ENCODE measurements around the gene LRRC8C. TPM values are rescaled to one million over a fixed set of nuclear protein-coding genes. Genes with fewer than 3 reads are reported as not detected.
"Not testable (repeated sequence)": the region's sequence is repeated elsewhere in the genome, so short reads cannot be mapped to it uniquely, and the experiment has no call there.

Gene LRRC8C
- total RNA-seq, 6 experiments from 2014 or later, result 0.53 to 2.0 (median 1.2) TPM

DNA sequence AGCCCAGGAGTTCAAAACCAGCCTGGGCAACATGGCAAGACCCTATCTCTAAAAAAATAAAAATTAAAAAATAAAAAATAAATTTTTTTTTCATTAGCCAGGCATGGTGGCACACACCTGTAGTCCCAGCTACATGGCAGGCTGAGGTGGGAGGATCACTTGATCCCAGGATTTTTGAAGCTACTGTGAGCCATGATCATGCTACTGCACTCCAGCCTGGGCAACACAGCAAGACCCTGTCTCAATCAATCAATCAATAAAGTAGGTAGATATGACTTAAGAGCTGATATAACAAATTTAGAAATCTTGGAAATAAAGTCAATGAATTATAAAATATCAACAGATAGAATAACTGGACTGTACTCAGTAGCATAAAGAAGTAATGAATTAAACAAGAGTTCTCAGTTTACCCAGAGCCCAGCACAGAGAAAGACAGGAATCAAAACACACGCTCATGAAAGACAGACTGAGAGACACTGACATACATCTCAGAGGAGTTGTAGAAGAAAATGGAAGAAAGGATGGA is 69.7 kb downstream of the LRRC8C start:
- no peaks in the 10 kb centered on the region for H3K4me1 ChIP-seq
- intact Hi-C loops (cut with DNase I), result no loop called here
- WGBS (ENCODE audit: insufficient coverage, low coverage, low lambda C conversion rate, missing lambda C conversion rate), result 100% methylated on average over 1 of the region's 1 CpG
- no peak for ATAC-seq
- no peak overlapping the region for H3K4me3 ChIP-seq
- no peaks in the 10 kb centered on the region for H3K9me3 ChIP-seq
- H3K27ac ChIP-seq, result no peak overlapping the region
- no peaks in the 10 kb centered on the region for H3K36me3 ChIP-seq
- DNase-seq, result no peak
- no peaks in the 10 kb centered on the region for H3K27me3 ChIP-seq
- no peak for TF ChIP-seq POLR2A (IDR thresholded peaks at IDR 0.05)
- TF ChIP-seq, protein P1, sequence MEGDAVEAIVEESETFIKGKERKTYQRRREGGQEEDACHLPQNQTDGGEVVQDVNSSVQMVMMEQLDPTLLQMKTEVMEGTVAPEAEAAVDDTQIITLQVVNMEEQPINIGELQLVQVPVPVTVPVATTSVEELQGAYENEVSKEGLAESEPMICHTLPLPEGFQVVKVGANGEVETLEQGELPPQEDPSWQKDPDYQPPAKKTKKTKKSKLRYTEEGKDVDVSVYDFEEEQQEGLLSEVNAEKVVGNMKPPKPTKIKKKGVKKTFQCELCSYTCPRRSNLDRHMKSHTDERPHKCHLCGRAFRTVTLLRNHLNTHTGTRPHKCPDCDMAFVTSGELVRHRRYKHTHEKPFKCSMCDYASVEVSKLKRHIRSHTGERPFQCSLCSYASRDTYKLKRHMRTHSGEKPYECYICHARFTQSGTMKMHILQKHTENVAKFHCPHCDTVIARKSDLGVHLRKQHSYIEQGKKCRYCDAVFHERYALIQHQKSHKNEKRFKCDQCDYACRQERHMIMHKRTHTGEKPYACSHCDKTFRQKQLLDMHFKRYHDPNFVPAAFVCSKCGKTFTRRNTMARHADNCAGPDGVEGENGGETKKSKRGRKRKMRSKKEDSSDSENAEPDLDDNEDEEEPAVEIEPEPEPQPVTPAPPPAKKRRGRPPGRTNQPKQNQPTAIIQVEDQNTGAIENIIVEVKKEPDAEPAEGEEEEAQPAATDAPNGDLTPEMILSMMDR (IDR thresholded peaks at IDR 0.05), result no peak

DNA sequence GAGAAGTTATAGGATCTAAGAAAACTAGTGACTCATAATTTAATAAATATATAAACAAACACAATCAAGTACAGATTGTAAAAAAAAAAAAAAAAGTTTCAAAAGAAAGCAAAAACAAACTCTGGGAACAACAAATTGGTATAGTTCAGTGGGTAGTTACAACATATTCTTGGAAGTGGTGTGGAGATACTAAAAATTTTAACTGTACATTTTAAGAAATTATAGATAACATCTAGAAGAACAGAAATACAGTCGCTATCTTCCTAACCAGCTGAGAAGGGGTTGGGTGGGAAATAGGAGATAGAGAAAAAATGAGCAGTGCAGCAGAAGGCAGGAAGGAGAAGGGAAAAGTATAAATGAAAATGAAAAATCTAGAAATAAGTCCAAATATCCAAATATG is 70.5 kb downstream of the LRRC8C start:
- no peak for ATAC-seq
- DNase-seq, result no peak
- no peaks in the 10 kb centered on the region for H3K36me3 ChIP-seq
- H3K4me1 ChIP-seq, result no peaks in the 10 kb centered on the region
- intact Hi-C loops (cut with DNase I), result no loop called here
- no peak overlapping the region for H3K4me3 ChIP-seq
- 75% methylated on average over 1 of the region's 1 CpG for WGBS (ENCODE audit: insufficient coverage, low coverage, low lambda C conversion rate, missing lambda C conversion rate)
- no peak overlapping the region for H3K27ac ChIP-seq
- H3K27me3 ChIP-seq, result no peaks in the 10 kb centered on the region
- no peaks in the 10 kb centered on the region for H3K9me3 ChIP-seq
- no peak for TF ChIP-seq POLR2A (IDR thresholded peaks at IDR 0.05)
- TF ChIP-seq, protein P1 (IDR thresholded peaks at IDR 0.05), result no peak

DNA sequence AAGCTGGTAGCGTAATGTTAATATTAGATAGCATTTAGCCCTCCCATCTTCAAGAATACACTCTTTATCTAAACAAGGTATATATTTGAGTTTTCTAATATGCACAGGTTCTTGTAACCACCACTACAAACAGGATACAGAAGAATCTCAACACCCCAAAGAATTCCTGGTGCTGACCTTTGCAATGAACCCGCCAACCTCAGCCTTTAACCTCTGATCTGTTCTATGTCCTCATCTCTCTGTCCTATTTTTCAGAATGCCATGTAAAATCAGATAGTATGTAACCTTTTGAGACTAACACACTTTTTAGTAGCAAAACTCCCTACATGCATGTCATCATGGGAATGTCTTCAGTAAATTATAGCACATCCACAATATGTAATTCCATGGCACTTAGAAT is 71.1 kb downstream of the LRRC8C start:
- Histone ChIP-seq H3K4me3 (no peak overlapping the region), H3K27ac (no peak overlapping the region), H3K36me3 (no peaks in the 10 kb centered on the region), H3K4me1 (no peaks in the 10 kb centered on the region), H3K27me3 (no peaks in the 10 kb centered on the region), H3K9me3 (no peaks in the 10 kb centered on the region)
- intact Hi-C loops (cut with DNase I), result no loop called here
- 87% methylated on average over 2 of the region's 2 CpGs for WGBS (ENCODE audit: insufficient coverage, low coverage, low lambda C conversion rate, missing lambda C conversion rate)
- no peak for TF ChIP-seq POLR2A (IDR thresholded peaks at IDR 0.05)
- TF ChIP-seq, protein P1 (IDR thresholded peaks at IDR 0.05), result no peak
- ATAC-seq (no peak), DNase-seq (no peak)

DNA sequence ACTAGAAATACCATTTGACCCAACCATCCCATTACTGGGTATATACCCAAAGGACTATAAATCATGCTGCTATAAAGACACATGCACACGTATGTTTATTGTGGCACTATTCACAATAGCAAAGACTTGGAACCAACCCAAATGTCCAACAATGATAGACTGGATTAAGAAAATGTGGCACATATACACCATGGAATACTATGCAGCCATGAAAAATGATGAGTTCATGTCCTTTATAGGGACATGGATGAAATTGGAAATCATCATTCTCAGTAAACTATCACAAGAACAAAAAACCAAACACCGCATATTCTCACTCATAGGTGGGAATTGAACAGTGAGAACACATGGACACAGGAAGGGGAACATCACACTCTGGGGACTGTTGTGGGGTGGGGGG is 72.0 kb downstream of the LRRC8C start:
- intact Hi-C loops (cut with DNase I); H3K4me3 ChIP-seq; DNase-seq; H3K27me3 ChIP-seq; H3K27ac ChIP-seq; H3K4me1 ChIP-seq; H3K9me3 ChIP-seq; H3K36me3 ChIP-seq; ATAC-seq: not testable (repeated sequence)
- no CpG with 5 or more reads among the region's 2 CpGs for whole genome bisulfite sequencing (ENCODE audit: insufficient coverage, low coverage, low lambda C conversion rate, missing lambda C conversion rate)

DNA sequence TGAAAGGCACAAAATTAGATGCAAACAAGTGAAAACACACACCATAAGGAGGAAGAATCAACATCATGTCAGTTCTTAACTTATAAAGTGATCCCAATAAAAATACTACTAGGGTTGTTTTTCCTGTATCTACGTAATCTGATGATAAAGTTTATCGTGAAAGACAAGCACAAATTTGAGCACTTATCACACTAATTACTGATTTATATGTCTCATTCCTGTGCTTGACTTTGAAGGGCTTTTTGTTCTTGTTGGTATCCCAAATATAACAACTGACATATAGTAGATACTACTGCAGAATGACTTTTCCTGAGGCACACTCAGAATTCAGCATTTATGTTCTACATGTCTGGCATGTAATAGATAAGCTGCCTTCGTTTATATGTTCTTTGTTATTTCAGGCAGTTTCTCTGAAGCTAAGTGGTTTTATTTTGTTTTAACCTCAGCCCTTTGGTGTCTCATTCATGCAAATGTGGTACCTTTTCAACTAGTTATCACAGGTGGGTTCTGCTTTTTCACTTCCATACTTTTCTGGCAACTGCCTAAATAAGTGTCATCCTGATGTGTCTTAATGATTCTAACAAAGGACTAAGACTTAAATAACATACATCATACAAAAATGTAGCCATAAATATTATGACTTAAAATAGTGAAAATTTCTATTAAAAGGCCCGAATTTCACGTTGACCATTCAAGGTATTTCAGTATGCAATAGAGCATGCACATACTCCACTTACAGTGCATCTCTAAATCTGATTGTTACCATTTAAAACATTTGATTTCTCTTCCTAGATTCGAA is 73.2 kb downstream of the LRRC8C start:
- Histone ChIP-seq H3K4me1 (no peaks in the 10 kb centered on the region), H3K27ac (no peak overlapping the region), H3K4me3 (no peak overlapping the region), H3K27me3 (no peaks in the 10 kb centered on the region), H3K36me3 (no peaks in the 10 kb centered on the region), H3K9me3 (no peaks in the 10 kb centered on the region)
- intact Hi-C loops (cut with DNase I), result no loop called here
- TF ChIP-seq POLR2A (IDR thresholded peaks at IDR 0.05), result no peak
- TF ChIP-seq, protein P1 (IDR thresholded peaks at IDR 0.05), result no peak
- ATAC-seq, result no peak
- DNase-seq, result no peak
- 49% methylated on average over 6 of the region's 6 CpGs for WGBS (ENCODE audit: insufficient coverage, low coverage, low lambda C conversion rate, missing lambda C conversion rate)

Measured in right lobe of liver (tissue), 6 donors.